Progenitor cell of endocrine pancreas (in vitro differentiated cells): ENCODE data around the gene MYF6. TPM values are rescaled to one million over a fixed set of nuclear protein-coding genes. Genes with fewer than 3 reads are reported as not detected.

Experiments used
- DNase-seq: peaks from one replicate; pipeline ENCODE4 v3.0.0; 2021; ENCODE audit warnings: low spot score; ENCODE audit not compliant: unreplicated experiment
- H3K27ac Mint-ChIP-seq: 2 replicates; pipeline ENCODE4 v1.8.0; 2021; ENCODE audit warnings: mild to moderate bottlenecking, moderate library complexity, mixed read lengths
- H3K27me3 Mint-ChIP-seq: 2 replicates; pipeline ENCODE4 v1.8.0; 2021; ENCODE audit warnings: mixed read lengths
- H3K36me3 Mint-ChIP-seq: 2 replicates; pipeline ENCODE4 v1.8.0; 2022; ENCODE audit warnings: mixed read lengths; ENCODE audit not compliant: insufficient read depth
- H3K4me1 Mint-ChIP-seq: 2 replicates; pipeline ENCODE4 v1.8.0; 2021; ENCODE audit warnings: low read depth, mixed read lengths
- H3K4me3 Mint-ChIP-seq: 2 replicates; pipeline ENCODE4 v1.8.0; 2021; ENCODE audit warnings: low read depth, mild to moderate bottlenecking, moderate library complexity, mixed read lengths
- H3K9me3 Mint-ChIP-seq: 2 replicates; pipeline ENCODE4 v1.8.0; 2021; ENCODE audit warnings: low read depth, mixed read lengths
- CTCF ChIP-seq: fragments of 200-600 bp; sonication (generic); IDR thresholded peaks from one replicate; pipeline ENCODE4 v1.5.0; 2021; ENCODE audit warnings: antibody characterized with exemption, mild to moderate bottlenecking; ENCODE audit not compliant: unreplicated experiment
- total RNA-seq: library from RNA; stranded (reverse); gene quantifications from 2 replicates; pipeline ENCODE4 v1.2.1, GENCODE V29; 2021

MYF6 gene
- total RNA-seq, 1 donor from 2014 or later: not detected

DNA sequence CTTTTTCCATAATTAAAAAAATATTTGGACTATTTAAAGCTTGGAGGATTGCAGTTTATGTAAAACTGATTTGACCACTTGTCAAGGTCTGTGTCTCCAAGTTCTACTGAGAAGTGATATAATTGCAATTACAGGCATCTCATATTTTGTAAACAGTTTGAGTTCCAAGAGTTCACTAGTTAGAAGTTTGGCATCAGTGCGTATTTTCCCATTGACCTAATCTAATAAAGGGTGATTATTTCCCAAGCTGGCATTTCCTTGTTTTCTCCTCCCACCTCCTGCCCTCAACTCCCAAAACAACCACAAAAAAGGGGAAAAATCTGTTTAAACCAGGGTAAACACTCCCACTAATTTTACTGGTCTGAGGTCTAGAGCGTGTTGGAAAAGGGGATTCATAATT, 3.0 kb upstream of the MYF6 start:
- no peak for DNase-seq

GRCh38 chr12:80707830-80708258, 410 bp downstream of the MYF6 start:
- Mint-ChIP-seq H3K4me3 (peak overlapping the region; percentile 76), H3K9me3 (no peaks in the 10 kb centered on the region), H3K4me1 (peaks cover 12% of the 10 kb centered on the region), H3K27me3 (peaks cover 69% of the 10 kb centered on the region), H3K36me3 (no peaks in the 10 kb centered on the region), H3K27ac (no peak overlapping the region)
- no peak for DNase-seq
- TF ChIP-seq CTCF: no peak

More for the DNA sequence above, 3.0 kb upstream of the MYF6 start:
- Mint-ChIP-seq H3K4me3 (no peak overlapping the region), H3K9me3 (no peaks in the 10 kb centered on the region), H3K27ac (no peak overlapping the region), H3K27me3 (peaks cover 44% of the 10 kb centered on the region), H3K36me3 (no peaks in the 10 kb centered on the region), H3K4me1 (peaks cover 16% of the 10 kb centered on the region)
- no peak for TF ChIP-seq CTCF

DNA sequence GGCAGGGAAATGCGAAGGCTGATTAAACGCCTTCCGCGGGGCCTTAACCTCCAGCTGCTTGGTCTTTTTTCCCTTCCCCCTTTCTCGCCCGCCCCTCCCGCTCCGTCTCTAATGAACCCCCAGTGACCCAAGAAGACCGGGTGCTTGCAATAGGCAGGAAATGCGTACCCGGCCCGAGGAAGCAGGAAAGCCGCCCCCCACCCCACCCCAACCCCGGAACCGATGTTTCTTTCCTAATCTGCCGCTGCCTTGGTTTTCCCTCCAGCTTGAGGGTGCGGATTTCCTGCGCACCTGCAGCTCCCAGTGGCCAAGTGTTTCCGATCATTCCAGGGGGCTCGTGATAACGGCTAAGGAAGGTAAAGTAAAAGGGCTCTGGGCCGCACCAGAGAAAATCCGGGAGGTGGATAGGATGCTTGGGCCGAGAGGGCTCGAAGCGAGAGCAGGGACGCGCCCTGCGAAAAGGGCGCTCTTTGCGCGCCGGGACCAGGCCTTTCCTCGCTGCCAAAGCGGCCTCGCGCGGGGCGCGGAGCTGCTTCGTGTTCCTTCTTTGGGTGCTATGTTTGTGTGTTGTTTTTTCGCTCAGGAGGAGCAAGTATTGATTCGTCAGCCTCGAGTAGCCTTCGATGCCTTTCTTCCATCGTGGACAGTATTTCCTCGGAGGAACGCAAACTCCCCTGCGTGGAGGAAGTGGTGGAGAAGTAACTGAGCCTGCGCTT, 983 bp downstream of the MYF6 start:
- Mint-ChIP-seq H3K4me1 (peaks cover 7% of the 10 kb centered on the region), H3K36me3 (no peaks in the 10 kb centered on the region), H3K9me3 (no peaks in the 10 kb centered on the region), H3K27ac (peak overlapping the region; percentile 71), H3K27me3 (peaks cover 69% of the 10 kb centered on the region), H3K4me3 (peak overlapping the region; percentile 76)
- no peak for TF ChIP-seq CTCF
- no peak for DNase-seq

DNA sequence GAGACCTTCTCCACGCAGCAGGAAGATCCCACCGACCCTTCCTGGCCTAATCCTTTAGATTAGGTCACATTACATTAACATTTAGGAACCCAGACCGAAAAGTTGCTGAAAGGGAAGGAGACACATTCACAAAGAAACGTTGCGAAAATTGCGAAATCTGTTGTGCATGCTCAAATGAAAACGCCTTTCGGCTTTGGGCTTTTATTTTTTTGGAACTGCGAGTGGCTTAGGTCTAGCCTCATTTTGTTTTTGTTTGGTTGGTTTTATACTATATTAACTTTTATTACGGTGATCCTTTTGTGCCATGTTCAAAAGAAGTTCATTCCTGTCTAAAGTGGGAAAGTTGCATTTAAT, 1.5 kb downstream of the MYF6 start:
- Mint-ChIP-seq H3K36me3 (no peaks in the 10 kb centered on the region), H3K4me3 (peak overlapping the region; percentile 76), H3K27ac (peak overlapping the region; percentile 12), H3K4me1 (peaks cover 10% of the 10 kb centered on the region), H3K27me3 (peaks cover 73% of the 10 kb centered on the region), H3K9me3 (no peaks in the 10 kb centered on the region)
- TF ChIP-seq CTCF: no peak
- DNase-seq: no peak

- H3K27me3 Mint-ChIP-seq: peaks cover 84% of the 10 kb centered on the region
- H3K27ac Mint-ChIP-seq: no peak overlapping the region
- TF ChIP-seq CTCF: peak; percentile 59
- H3K4me1 Mint-ChIP-seq: peaks cover 15% of the 10 kb centered on the region
- no peaks in the 10 kb centered on the region for H3K36me3 Mint-ChIP-seq
- no peak for DNase-seq
- no peaks in the 10 kb centered on the region for H3K9me3 Mint-ChIP-seq
- H3K4me3 Mint-ChIP-seq: no peak overlapping the region
These were observed 2.6 kb downstream of the MYF6 start for GRCh38 chr12:80709811-80710726.
